Hematopoietic multipotent progenitor cell treated with erythropoietin and hydrocortisone succinate and interleukin-3 and kit ligand, for 17 days (in vitro differentiated cells): ENCODE results near the gene GATA2.

Source experiments
- DNase-seq: peaks from one replicate; pipeline ENCODE4 v3.0.0-alpha.2; 2015; ENCODE audit warnings: low spot score

Gene GATA2

DNA sequence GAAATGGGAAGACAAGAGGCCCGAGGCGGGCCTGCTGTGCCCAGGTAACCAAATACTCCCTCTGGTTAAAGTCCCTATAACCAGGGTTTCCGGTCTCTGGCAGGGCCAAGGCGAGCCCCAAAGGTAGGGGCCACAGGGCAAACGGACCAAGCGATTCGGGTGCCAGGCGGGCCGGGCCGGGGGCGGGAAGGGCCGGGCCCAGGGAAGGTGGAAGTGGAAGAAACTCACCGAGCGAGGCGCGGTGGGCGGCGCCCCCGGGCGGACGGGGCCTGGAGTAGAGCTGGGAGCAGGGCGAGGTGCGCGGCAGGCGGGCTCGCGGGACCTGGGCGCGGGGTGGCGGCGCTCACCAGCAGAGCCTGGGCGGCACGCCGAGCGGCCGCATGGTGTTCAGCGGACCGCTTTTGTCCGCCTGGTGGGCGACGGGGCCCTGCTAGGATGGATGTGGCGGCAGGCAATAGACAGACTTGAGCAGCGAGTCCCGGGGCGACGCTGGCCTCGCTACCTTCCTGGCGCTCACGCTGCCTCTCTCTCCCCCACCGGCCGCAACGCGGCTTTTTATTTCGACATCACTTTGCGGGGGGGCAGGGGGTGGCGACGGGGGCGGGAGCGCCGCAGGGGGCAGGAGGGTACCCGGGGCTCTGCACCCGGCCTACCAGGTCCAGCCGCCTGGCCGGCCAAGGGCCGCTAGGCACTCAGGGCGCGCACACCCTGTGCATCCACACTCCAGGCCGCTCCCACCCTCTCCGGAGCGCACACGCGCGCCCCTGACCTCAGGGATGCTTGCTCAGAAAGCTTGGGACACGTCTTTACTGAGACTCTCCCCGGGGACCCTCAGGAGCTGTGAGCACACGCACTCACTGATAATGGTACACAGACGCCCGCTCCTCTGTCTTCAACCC is at the start of gene GATA2:
GATA2 (minus strand) TSS at position 531 of the 899 bp plus-strand sequence. CDS start 6,170 bp downstream, outside the sequence.
- no peak for DNase-seq

DNA sequence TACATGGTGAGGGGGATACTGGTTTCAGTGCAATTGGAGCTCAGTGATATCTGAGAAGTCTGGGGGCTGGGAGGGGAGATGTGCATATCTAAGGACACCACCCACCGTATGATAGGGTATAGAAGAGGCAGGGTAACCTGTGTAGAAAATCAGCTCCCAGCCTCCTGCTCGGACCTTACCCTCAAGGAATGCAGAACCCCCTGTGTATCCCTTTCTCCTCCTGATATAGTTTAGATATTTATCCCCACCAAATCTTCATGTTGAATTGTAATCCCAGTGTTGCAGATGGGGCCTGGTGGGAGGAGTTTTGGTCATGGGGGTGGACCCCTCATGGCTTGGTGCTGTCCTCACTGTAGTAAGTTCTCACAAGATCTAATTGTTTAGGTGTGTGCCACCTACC is 48.2 kb upstream of the GATA2 start:
- no peak for DNase-seq

DNA sequence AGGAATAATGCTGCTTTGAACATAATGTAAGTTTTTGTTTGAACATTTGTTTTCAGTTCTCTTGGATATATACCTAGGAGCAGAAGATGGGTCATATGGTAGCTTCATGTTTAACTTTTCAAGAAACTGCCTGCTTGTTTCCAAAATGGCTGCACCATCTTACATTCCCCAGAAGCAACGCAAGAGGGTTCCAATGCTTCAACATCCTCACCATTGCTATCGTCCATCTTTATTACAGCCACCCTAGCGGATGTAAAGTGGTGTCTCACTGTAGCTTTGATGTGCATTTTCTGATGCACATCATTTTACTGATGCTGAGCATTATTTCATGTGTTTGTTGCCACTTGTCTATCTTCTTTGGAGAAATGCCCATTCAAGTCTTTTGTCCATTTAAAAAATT is 46.4 kb upstream of the GATA2 start:
- no peak for DNase-seq

DNA sequence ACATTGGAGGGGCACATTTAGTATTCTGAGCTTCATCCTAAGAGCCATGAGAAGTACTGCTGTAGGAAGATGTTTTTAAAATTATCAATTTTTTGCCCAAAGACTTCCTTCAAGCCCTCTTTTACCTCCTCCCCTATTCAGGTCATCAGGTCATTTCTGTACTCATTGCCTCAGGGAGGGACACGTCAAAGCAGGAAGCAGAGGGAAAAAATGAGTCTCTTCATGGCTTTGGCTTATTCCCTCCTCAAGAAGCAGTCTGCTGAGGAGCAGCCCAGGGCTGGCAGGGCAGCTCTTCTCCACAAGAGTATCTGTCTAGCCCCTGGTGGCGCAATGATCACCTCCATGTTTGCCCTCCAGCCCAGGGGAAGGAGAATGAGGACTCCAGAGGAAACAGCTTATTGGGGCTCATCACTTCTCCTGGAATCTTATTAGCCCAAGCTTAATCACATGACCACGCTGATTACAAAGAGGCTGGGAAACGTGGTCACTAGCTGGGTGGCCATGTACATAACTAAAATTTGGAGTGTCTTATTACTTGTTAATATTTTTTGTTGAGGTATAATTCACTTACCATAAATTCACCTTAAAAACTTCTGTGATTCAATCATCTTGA is 44.2 kb upstream of the GATA2 start:
- DNase-seq, result no peak

DNA sequence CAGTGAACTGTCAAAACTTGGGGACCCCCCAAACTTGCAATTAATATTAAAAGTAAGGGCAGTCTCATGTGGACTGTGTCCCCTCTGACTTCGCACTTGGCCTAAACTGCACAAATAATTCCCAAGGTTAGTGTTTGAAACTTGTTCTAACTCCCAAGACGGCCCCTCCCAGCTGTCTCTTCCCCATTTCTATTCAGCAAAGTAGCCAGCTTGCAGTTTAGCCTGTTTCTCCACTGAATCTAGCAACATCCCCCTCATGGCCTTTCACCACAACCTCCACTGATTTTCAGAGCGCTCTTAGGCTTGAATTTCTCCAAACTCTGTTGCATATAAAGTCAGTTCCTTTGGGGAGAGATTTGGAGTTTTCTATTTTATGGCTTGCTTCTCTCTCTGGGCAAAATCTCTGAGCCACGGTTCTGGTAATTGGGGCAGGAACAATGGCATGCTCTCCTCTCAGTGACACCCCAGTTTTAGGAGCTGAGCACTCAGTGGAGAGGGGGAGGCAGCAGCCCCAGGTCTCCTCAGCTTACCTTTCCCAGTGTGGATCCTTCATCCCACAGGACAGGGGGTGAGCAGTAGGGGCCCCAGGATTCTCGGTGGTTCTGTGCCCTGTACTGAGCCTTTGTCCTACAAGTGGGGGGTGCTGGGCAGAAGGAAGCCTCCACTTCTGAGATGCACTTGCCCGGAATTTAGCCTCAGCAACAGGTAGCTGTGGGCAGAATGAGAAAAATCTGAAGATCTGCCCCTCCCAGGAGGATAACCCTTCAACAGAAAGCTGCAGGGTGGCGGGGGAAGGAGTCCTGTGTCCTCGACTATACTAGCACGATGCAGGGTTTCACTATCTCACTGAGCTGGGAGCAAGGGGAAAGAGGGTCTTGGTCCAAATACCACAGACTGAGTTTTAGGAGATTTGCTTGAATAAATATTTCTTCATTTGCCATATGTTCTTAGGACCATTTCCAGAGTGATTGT is 39.3 kb upstream of the GATA2 start:
- DNase-seq, result no peak

DNA sequence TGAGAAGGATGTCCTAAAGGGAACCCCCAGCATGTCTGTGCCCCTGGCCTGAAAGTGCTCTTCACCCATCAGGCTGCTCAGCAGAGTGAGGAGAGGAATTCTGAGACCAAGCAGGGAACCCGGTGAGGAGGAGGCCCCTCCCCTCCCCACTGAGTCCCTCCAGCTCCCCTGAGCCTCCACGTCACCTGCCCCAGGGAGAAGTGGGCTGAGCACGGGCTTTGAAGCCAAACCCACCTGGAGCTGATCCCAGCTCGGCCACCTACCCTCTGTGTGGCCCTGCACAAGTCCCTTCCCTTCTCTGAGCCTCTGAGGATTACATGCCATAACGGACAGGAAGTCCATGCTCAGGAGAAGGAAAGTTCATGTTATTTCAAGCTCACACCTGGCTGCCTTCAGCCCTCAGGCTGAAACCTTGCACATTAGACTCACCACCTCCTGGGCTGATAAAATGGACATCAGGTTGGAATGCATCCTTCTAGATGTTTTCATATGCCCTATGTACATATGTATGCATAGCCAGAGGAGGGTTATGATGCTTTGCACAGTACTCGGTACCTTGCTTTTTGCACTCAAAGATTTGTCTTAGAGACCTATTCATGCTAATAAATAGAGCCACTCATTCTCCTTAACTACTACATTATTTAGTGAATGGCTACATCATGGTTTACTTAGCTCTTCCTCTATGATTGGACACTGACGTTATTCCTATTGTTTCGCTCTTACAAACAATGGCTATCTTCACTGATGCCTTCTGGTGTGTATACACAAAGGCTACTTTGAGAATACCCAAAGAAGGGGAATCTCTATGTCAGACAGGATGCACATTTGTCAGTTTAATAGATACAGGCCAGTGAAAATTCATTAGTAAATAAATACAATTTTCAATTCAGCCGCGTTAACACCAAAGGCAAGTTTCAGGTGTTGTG is 31.6 kb upstream of the GATA2 start:
- no peak for DNase-seq

DNA sequence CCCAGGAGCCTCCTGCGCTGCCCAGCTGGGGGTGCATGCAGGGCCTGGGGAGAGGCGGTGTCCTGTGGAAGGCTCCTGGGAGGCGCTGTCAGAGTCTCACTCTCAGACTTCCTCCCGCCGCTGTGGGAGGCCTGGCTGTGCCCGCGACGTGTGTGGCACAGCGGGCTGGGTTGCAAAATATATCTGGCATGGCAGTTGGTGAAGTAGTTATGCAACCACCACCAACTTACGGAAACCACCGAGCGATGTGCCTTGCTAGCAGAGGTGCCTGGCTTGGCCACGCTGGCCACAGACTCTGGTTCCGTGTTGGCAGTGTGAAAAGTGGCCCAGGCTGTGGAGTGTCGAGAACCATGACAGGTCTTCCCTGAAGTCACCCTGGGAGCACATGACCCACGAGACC is 30.6 kb upstream of the GATA2 start:
- no peak for DNase-seq

DNA sequence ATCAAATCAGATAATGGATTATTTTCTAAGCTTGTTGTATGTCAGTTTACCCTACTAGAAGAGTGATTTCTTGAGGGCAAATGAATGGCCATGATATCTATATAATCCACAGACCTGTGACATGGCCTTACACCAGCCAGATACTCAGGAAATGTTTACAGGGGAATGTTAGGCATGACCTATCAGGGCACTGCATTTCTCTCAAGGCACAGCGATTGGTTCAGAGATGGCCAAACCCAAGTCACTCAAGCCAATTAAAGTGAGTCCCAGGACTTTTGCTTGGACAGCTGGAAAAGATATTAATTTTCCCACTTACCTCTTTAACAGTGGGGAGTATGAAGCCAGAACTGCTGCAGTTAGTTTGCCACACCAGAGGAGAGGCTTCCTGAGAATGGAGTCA is 28.7 kb upstream of the GATA2 start:
- DNase-seq, result no peak

DNA sequence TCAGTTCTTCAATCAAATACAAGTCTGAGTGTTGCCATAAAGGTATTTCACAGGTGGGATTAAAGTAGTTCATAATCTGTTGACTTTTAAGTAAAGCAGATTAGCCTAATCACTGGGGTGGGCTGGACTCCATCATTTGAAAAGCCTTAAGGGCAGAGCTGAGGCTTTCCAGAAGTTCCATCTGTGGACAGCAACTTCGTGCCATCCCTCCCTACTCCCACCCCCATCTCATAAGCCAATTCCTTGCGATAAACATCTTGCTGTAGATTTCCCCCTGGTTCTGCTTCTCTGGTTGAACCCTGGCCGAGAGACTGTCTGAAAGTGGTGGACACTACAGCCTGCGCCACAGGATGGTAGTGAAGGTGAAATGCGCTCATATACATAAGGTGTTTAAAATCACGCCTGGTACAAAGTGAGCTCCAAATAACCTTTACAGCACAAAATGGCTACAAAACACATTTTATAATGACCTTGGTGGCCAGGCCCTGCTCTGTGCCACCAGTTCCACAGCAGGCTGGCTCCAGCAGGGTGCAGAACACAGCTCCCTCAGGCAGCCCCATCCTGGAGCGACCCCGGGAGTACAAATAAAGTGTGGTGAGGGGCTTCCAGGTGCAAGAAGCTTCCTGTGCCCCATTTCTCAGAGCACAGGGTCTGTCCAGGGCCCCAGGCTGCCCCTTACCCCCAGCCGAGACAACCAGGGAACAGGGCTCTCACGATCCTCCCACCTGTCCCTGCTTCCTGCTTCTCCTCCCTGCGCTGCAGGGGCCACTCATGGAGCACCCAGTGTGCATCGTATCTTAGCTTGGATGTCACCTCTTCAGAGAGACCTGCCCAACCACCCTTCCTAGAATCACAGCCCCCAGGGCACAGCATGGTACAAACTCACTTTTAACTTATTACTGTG is 25.8 kb upstream of the GATA2 start:
- DNase-seq, result no peak

DNA sequence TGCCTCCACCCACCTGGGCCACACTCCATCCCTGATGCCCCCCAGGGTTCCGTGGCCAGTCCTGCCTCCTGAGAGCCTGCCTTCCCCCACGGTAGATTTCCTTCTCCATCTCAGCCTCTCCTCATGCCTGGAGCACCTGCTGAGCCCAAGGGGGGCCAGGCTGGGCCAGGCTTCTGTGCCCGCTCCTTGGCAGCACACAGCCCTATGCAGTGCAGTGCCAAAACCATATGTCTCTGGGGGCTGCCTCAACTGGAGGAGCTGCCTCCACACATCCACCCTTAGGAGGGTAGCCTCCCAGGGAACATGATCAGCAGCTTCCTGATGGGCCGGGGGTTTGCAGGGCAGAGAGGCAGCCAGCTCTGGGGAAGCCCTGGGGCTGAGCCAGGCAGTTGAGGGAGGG is 24.6 kb upstream of the GATA2 start:
- DNase-seq, result no peak

DNA sequence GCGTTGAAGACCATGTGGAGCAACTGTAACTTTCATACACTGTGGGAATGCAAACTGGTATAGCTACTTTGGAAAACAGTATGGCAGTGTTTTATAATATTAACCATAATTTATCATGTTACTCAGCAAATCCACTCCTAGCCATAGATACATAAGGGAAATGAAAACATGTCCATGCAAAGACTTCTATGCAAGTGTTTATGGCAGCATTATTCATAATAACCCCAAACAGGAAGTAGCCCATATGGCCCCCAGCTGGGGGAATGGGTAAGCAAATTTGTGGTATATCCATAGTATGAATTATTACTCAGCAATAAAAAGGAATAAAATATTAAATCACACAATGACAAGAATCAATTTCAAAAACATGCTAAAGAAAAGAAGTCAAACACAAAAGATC is 23.0 kb upstream of the GATA2 start:
- DNase-seq, result no peak

DNA sequence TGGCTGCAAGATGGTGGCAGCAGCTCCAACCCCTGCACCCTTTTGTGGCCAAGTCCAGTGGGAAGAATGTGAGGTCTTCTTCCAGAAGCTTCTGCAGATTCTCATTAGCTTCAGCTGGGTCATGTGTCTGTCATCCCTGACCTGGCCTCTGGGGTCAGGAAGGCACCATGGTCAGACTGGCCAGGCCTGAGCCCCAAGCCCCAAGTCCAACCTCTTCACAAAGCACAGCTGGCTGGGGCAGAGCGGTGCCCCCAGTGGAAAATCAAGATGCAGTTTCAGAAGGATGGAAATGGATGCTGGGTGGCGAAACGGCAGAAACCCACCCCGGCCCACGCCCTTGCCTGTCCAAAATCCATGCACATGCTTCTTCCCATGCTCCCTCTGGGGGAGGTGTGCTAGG is 15.9 kb upstream of the GATA2 start:
- no peak for DNase-seq

DNA sequence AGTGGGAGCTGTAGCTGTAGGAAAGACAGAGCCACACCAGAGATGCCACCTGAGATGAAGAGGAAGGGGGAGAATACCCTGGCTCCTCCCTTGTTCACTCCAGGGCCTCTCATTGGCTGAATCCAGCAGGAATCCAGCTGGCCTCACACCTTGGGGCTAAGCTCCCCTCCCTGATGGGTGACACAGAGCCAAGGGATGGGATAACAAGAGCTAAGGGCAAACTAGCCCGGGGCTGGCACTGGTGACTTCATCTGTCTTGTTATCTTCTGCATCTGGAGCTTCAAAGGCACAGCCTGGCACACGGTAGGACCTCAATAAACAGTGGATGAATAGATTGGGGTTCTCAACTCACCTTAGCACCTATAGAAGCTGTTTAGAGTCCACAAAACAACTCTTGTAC is 13.8 kb upstream of the GATA2 start:
- no peak for DNase-seq

DNA sequence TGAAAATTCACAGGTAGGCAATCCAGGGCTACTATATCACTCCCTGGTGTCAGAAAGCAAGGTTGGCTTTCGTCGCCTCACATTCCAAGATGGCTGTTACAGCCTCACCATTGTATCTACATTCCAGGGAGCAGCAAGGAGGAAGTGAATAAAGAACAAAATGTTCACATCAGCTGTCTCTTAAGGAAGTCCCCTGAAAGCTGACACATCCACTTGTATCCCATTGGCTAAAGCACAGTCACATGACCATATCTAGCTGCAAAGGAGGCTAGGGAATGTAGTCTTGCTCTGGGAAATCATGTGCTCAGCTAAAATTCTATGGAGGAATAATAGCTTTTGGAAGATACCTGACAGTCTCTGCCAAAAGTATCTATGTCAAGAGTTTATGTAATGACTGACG is 12.8 kb upstream of the GATA2 start:
- DNase-seq, result no peak

DNA sequence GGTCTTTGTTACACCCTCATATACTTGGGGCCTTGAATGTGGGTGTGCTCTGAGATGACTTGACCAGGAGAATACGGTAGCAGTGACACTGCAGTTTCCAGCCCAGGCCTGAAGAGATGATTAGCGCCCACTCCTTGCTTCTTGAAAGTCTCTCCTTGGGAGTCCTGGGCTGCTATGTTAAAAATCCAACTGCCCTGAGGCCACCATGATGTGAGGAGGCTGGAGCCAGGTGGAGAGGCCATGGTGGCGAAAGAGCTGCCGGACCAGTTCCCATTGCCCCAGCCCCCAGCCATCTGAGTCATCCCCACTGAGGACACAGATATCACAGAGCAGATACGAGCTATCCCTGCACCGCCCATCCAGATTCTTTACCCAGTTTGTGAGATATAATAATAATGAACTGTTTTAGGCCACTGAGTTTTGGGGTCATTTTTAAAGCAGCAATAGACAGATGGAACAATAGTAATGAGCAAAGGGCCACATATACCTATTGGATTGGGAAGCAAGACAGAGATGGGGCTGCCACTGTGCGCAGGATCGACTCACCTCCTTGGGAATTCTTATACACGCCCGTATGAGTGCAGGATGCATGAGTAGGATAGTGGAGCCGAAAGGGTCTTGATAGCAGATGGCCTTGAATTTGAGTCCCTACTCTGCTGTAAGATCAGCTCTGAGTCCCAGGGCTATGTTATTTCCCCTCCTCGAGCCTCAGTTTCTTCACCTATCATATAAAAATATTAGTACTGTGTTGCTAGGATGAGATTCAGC is 12.1 kb upstream of the GATA2 start:
- no peak for DNase-seq

DNA sequence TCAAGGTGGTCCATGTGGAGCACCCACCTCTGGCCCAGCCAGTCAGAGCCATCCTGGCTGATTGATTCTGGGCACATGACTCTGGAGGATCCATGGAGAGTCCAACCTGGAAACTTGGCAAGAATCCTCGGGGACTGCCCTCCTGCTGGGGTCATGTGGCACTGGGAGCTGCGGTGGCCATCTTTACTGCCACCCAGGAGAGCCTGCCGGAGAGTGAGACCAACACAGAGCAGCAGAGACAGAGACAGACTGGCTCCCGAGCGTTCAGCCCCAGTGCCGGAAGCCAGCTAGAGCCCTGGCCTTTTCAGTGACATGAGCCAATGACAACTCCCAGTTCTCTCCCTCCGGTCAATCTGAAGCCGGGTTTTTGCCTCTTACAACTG is 11.5 kb upstream of the GATA2 start:
- DNase-seq, result no peak

DNA sequence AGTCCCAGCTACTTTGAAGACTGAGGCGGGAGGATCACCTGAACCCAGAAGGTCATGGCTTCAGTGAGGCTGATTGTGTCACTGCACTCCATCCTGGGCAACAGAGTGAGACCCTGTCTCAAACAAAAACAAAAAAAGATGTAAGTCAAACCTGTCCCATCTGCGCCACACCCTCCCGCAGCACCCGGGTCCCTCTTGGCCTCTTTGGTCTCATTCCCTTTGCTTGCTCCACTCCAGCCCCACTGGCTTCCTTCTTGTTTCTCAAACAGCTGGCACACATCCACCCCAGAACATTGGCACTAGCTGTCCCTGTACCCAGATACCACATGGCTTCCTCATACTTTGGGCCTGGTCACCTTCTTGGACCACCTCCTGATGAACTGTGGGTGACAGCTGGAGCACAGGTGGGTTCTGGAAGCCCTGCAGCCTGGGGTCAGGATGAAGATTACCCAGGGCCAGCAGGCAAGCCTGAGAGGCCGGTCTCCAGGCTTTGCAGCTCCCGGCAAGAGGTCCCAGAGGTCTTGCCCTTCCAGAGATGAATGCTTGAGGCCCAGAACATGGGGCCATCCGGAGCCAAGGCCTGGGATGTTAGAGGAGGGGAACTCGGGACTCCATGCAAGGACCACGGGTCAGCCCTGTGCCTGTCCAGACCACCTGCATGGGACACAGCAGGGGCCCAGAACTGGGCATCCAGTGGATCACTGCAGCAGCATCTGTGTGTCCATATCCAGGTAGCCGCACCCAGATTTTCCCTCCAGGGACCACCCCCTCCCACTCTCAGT is 10.9 kb upstream of the GATA2 start:
- DNase-seq, result no peak

DNA sequence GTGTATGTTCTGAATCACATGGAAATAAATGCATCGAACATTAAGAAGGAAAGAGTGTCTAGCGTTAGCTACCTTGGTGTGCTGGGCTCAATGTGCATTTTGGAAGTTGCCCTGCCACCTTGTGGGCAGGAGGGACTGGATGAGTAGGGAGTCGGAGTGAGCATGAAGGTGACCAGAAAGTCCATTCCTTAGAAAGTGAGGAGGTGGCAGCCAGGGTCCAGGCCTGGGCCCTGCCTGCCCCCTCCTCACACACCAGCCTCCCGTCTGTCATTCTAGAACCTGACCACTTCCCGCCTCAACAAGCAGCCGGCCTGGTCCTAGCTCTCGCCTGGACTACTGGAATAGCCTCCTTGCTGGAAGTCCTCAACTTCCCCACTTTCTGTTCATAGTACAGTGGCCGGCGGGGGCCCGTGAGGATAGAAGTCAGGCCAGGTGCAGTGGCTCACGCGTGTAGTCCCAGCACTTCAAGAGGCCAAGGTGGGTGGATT is 10.2 kb upstream of the GATA2 start:
- DNase-seq, result no peak

DNA sequence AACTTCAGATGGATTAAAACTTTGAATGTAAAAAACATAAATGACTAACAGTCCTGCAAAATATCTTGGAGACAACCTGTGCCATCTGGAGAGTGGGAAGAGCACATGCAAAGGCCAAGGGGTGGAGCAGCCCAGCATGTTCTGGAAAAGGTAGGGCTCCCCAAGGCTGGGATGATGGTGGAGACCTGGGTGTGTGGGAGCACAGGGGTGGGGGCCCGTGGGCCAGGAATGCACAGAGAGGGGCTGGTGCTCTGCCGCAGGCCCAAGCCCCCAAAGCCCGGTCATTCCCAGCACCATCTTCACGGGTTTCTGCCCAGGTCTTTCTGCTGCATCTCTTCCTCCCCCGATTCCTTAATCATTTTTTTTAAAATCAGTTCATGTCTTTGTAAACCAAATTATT is 9.7 kb upstream of the GATA2 start:
- no peak for DNase-seq
